HepG2 (cell line): ENCODE measurements around the gene SDHAF1. TPM values are rescaled to one million over a fixed set of nuclear protein-coding genes. Genes with fewer than 3 reads are reported as not detected.

Experiments used
- AKAP8 ChIP-seq: sonication (generic); formaldehyde crosslinking; IDR thresholded peaks from 2 replicates; pipeline ENCODE4 v1.5.1; 2020; ENCODE audit warnings: mild to moderate bottlenecking, missing genetic modification reagents
- CBFB ChIP-seq: sonication (generic); formaldehyde crosslinking; IDR thresholded peaks from 2 replicates; pipeline ENCODE4 v1.4.0; 2020; ENCODE audit warnings: missing genetic modification reagents
- HNRNPLL ChIP-seq: fragments of 200-400 bp; formaldehyde crosslinking; IDR thresholded peaks from 2 replicates; pipeline ENCODE4 v1.6.1; 2017; ENCODE audit warnings: mild to moderate bottlenecking, low read depth, low read length; ENCODE audit not compliant: poor library complexity, severe bottlenecking
- MBD4 ChIP-seq: IDR thresholded peaks from 2 replicates; pipeline ENCODE4 v1.6.1; 2012; ENCODE audit warnings: low read length, inconsistent platforms, borderline replicate concordance
- MXD4 ChIP-seq: IDR thresholded peaks from 2 replicates; pipeline ENCODE4 v1.6.1; 2016; ENCODE audit warnings: mild to moderate bottlenecking, missing biosample characterization, missing genetic modification reagents
- NRL ChIP-seq: sonication (generic); formaldehyde crosslinking; IDR thresholded peaks from 2 replicates; pipeline ENCODE4 v1.5.0; 2020; ENCODE audit warnings: missing genetic modification reagents, mild to moderate bottlenecking, moderate library complexity, borderline replicate concordance
- PRPF4 ChIP-seq: fragments of 200-400 bp; formaldehyde crosslinking; IDR thresholded peaks from 2 replicates; pipeline ENCODE4 v1.6.1; 2016; ENCODE audit warnings: low read length, low read depth; ENCODE audit not compliant: poor library complexity, severe bottlenecking
- SAP130 ChIP-seq: IDR thresholded peaks from 2 replicates; pipeline ENCODE4 v1.6.1; 2016; ENCODE audit warnings: low read depth
- SMAD1 ChIP-seq: sonication (generic); formaldehyde crosslinking; IDR thresholded peaks from 2 replicates; pipeline ENCODE4 v1.4.0; 2020; ENCODE audit warnings: missing genetic modification reagents, low read depth, mild to moderate bottlenecking, borderline replicate concordance
- ZC3H13 ChIP-seq: sonication (generic); formaldehyde crosslinking; IDR thresholded peaks from 2 replicates; pipeline ENCODE4 v1.8.1; 2023; ENCODE audit warnings: mild to moderate bottlenecking, missing genetic modification reagents, moderate library complexity
- ZKSCAN8 ChIP-seq: IDR thresholded peaks from 2 replicates; pipeline ENCODE4 v1.6.1; 2016; ENCODE audit warnings: borderline replicate concordance, missing genetic modification reagents, missing compliant biosample characterization
- ZMYM4 ChIP-seq: sonication (generic); formaldehyde crosslinking; IDR thresholded peaks from 2 replicates; pipeline ENCODE4 v1.8.1; 2023; ENCODE audit warnings: mild to moderate bottlenecking, missing genetic modification reagents
- ZNF547 ChIP-seq: sonication (generic); formaldehyde crosslinking; IDR thresholded peaks from 2 replicates; pipeline ENCODE4 v1.5.1; 2020; ENCODE audit warnings: mild to moderate bottlenecking, missing genetic modification reagents
- ZSCAN25 ChIP-seq: sonication (generic); formaldehyde crosslinking; IDR thresholded peaks from 2 replicates; pipeline ENCODE4 v1.8.0; 2022; ENCODE audit warnings: mild to moderate bottlenecking, missing genetic modification reagents
- ZSCAN31 ChIP-seq: sonication (generic); formaldehyde crosslinking; IDR thresholded peaks from 2 replicates; pipeline ENCODE4 v1.5.0; 2020; ENCODE audit warnings: low read depth, mild to moderate bottlenecking, missing genetic modification reagents
- polyA plus RNA-seq, 8 experiments: library from polyadenylated mRNA; depleted of rRNA in 3 of 8; stranded (reverse) in 7 of 8; unstranded in 1 of 8; fragments of >200 nt; fragmentation: Illumina TruSeq in 4 of 8; extraction: Trizol in 4 of 8; gene quantifications; 2 replicates each; pipeline versions ENCODE4 v1.2.1 to v1.2.3, GENCODE V29; 2011 to 2016; ENCODE audit warnings: low read depth in 4 of 8, missing spikeins in 1 of 8, mixed read lengths in 1 of 8; ENCODE audit not compliant: insufficient read depth in 1 of 8
- total RNA-seq, 5 experiments: library from RNA; depleted of rRNA; stranded (reverse); fragments of >200 nt; fragmentation: Illumina TruSeq; extraction: Trizol; gene quantifications; 2 replicates each; pipeline ENCODE4 v1.2.3, GENCODE V29; 2016; ENCODE audit warnings: low read depth in 1 of 5
- TF ChIP-seq, protein P1 (sequence below): sonication (generic); formaldehyde crosslinking; IDR thresholded peaks from 2 replicates; pipeline ENCODE4 v1.4.0; 2020; ENCODE audit warnings: missing genetic modification reagents
- TF ChIP-seq, protein P2 (sequence below): sonication (generic); formaldehyde crosslinking; IDR thresholded peaks from 2 replicates; pipeline ENCODE4 v1.8.1; 2023; ENCODE audit warnings: mild to moderate bottlenecking, missing genetic modification reagents, borderline replicate concordance
- TF ChIP-seq, protein P3 (sequence below): sonication (generic); formaldehyde crosslinking; IDR thresholded peaks from 2 replicates; pipeline ENCODE4 v1.8.1; 2023; ENCODE audit warnings: mild to moderate bottlenecking, moderate library complexity, missing genetic modification reagents
- TF ChIP-seq, protein P4 (sequence below): sonication (generic); formaldehyde crosslinking; IDR thresholded peaks from 2 replicates; pipeline ENCODE4 v1.4.0; 2020; ENCODE audit warnings: missing genetic modification reagents
- TF ChIP-seq, protein P5 (sequence below): sonication (generic); formaldehyde crosslinking; IDR thresholded peaks from 2 replicates; pipeline ENCODE4 v1.5.1; 2020; ENCODE audit warnings: missing genetic modification reagents, mild to moderate bottlenecking, borderline replicate concordance
- TF ChIP-seq, protein P6 (sequence below): sonication (generic); formaldehyde crosslinking; IDR thresholded peaks from 2 replicates; pipeline ENCODE4 v1.5.0; 2020; ENCODE audit warnings: missing genetic modification reagents

SDHAF1 gene
- total and polyA plus RNA-seq, 2 of the 13 experiments (the other 11 are each of a cell fraction or from before 2014, with no cell fraction given), result 17.8 to 22.8 TPM

DNA sequence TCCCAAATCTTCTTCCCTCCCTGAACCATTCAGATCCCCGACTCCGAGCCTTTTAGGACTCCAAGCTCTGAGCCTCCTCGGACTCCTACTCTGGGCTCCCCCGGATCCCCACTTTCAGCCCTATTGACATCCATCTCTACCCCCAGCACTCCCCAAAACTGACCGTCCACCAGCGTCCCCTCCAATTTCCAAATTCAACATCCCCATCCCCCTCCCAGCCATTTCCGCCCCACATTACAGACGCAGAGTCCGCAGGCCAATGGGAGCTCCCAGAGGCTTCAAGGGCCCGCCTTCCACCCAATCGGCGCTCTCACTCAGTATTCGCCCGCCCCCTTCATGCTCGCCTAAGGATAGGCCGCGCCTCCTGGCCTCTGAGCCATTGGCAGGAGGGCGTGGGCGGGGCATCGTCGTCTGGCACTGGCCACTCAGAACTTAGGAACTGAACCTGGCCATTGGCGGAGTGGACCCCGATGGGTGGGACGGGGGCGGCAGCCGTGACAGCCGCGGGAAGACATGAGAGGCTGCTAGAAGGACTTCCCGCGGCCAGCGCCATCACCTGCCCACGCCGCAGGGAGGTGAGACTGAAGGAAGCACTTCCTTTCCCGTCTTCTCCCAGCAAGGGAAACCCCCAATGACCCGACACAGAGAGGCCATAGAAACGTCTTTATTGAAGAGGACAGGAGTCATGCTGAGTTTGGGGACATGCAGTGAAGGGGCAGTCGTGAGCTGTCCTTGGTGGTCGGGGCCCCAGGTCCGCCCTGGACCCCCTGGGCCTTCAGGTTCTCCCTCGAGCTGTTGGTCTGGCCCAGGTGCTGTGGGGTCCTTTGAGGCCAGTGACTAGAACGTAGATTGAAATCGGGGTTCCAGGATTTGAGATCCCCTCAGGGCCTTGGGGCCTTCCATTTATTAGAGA lies 19.3 kb downstream of the SDHAF1 start, which contains the start of gene ALKBH6 (continued):
- TF ChIP-seq ZMYM4 (CRISPR knock-in tag), result peak; percentile 65; the same call in 1 of the 2 replicates
- TF ChIP-seq ZSCAN25 (CRISPR knock-in tag), result no peak
- TF ChIP-seq ZNF547 (CRISPR knock-in tag), result peak; percentile 80; the same call in 1 of the 2 replicates
- TF ChIP-seq, protein P1, sequence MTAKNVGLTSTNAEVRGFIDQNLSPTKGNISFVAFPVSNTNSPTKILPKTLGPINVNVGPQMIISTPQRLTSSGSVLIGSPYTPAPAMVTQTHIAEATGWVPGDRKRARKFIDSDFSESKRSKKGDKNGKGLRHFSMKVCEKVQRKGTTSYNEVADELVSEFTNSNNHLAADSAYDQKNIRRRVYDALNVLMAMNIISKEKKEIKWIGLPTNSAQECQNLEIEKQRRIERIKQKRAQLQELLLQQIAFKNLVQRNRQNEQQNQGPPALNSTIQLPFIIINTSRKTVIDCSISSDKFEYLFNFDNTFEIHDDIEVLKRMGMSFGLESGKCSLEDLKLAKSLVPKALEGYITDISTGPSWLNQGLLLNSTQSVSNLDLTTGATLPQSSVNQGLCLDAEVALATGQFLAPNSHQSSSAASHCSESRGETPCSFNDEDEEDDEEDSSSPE (CRISPR knock-in tag), result peak; percentile 95
- peak; percentile 17 for TF ChIP-seq PRPF4
- TF ChIP-seq, protein P2, sequence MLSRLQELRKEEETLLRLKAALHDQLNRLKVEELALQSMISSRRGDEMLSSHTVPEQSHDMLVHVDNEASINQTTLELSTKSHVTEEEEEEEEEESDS (CRISPR knock-in tag), result no peak
- TF ChIP-seq, protein P3, sequence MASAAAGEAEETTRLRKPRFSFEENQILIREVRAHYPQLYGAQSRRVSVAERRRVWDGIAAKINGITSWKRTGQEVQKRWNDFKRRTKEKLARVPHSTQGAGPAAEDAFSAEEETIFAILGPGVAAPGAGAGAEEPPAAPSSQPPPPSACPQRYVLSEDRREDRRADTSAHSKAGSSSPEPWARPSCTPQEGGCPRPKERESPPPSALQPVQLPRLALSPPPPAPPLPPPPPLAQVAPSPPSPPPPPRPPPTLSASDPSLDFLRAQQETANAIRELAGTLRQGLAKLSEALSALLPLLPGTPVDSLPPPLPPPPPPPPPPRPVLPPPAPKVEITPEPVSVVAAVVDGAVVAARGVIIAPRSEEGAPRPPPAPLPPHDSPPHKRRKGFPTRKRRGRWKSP (CRISPR knock-in tag), result no peak
- no peak for TF ChIP-seq SMAD1 (CRISPR knock-in tag)
- peak; percentile 54 for TF ChIP-seq HNRNPLL
- TF ChIP-seq SAP130, result peak; percentile 94
- peak; percentile 84 for TF ChIP-seq MXD4 (CRISPR knock-in tag)
- peak; percentile 62; the same call in 1 of the 2 replicates for TF ChIP-seq NRL (CRISPR knock-in tag)
- TF ChIP-seq ZSCAN31, result peak; percentile 65; the same call in 1 of the 2 replicates
- no peak for TF ChIP-seq MBD4
- TF ChIP-seq, protein P4, sequence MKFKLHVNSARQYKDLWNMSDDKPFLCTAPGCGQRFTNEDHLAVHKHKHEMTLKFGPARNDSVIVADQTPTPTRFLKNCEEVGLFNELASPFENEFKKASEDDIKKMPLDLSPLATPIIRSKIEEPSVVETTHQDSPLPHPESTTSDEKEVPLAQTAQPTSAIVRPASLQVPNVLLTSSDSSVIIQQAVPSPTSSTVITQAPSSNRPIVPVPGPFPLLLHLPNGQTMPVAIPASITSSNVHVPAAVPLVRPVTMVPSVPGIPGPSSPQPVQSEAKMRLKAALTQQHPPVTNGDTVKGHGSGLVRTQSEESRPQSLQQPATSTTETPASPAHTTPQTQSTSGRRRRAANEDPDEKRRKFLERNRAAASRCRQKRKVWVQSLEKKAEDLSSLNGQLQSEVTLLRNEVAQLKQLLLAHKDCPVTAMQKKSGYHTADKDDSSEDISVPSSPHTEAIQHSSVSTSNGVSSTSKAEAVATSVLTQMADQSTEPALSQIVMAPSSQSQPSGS (CRISPR knock-in tag), result peak; percentile 23; the same call in 1 of the 2 replicates
- TF ChIP-seq, protein P5, sequence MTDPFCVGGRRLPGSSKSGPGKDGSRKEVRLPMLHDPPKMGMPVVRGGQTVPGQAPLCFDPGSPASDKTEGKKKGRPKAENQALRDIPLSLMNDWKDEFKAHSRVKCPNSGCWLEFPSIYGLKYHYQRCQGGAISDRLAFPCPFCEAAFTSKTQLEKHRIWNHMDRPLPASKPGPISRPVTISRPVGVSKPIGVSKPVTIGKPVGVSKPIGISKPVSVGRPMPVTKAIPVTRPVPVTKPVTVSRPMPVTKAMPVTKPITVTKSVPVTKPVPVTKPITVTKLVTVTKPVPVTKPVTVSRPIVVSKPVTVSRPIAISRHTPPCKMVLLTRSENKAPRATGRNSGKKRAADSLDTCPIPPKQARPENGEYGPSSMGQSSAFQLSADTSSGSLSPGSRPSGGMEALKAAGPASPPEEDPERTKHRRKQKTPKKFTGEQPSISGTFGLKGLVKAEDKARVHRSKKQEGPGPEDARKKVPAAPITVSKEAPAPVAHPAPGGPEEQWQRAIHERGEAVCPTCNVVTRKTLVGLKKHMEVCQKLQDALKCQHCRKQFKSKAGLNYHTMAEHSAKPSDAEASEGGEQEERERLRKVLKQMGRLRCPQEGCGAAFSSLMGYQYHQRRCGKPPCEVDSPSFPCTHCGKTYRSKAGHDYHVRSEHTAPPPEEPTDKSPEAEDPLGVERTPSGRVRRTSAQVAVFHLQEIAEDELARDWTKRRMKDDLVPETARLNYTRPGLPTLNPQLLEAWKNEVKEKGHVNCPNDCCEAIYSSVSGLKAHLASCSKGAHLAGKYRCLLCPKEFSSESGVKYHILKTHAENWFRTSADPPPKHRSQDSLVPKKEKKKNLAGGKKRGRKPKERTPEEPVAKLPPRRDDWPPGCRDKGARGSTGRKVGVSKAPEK, result no peak
- TF ChIP-seq AKAP8 (CRISPR knock-in tag), result 0 out of 2 replicates have a peak, but pooled peaks have one; percentile 61
- TF ChIP-seq, protein P6, sequence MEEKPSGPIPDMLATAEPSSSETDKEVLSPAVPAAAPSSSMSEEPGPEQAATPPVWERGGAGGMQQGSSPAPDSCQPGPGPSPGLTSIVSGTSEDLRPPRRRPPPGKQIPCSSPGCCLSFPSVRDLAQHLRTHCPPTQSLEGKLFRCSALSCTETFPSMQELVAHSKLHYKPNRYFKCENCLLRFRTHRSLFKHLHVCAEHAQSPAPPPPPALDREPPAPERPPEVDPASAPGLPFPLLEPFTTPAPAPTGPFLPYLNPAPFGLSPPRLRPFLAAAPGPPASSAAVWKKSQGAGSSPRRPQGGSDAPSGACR, result no peak
- TF ChIP-seq ZKSCAN8 (CRISPR knock-in tag), result no peak
- TF ChIP-seq CBFB (CRISPR knock-in tag), result 0 out of 2 replicates have a peak, but pooled peaks have one; percentile 26
- TF ChIP-seq ZC3H13 (CRISPR knock-in tag), result no peak
- TF ChIP-seq, all 625 proteins: peak for 115
